Thyroid gland (tissue), 4 donors: ENCODE results near the gene UNC13D. TPM values are rescaled to one million over a fixed set of nuclear protein-coding genes. Genes with fewer than 3 reads are reported as not detected.

Experiments used
- DNase-seq, 2 donors: peaks; one replicate each; pipeline ENCODE4 v3.0.0-alpha.2; 2019
- H3K27ac ChIP-seq, 3 donors: fragments of 200-600 bp; sonication (generic); 1 replicate in 2 of 3; 2 replicates in 1 of 3; pipeline ENCODE4 v1.5.1; 2016 to 2019; ENCODE audit warnings: mild to moderate bottlenecking in 1 of 3, moderate library complexity in 1 of 3
- H3K27me3 ChIP-seq: fragments of 200-600 bp; sonication (generic); one replicate; pipeline ENCODE4 v1.5.1; 2019
- H3K36me3 ChIP-seq, 2 donors: fragments of 200-600 bp; sonication (generic); one replicate each; pipeline ENCODE4 v1.5.1; 2016 to 2019
- H3K4me1 ChIP-seq, 2 donors: fragments of 200-600 bp; sonication (generic); one replicate each; pipeline ENCODE4 v1.5.1; 2017 to 2019
- H3K4me3 ChIP-seq, 3 donors: fragments of 200-600 bp; sonication (generic); replicated peaks in 1 of 3; 1 replicate in 2 of 3; 2 replicates in 1 of 3; pipeline ENCODE4 v1.5.1; 2016; ENCODE audit warnings: mild to moderate bottlenecking in 1 of 3
- H3K9me3 ChIP-seq: fragments of 200-600 bp; sonication (generic); one replicate; pipeline ENCODE4 v1.5.1; 2017
- CTCF ChIP-seq, 6 experiments: fragments of 200-600 bp in 3 of 6; fragments of 450-650 bp in 3 of 6; sonication (generic) in 3 of 6; IDR thresholded peaks; one replicate each; pipeline ENCODE4 v1.5.1; 2016 to 2019; ENCODE audit warnings: antibody characterized with exemption in 6 of 6, mild to moderate bottlenecking in 2 of 6, inconsistent platforms in 1 of 6, moderate library complexity in 1 of 6
- POLR2A ChIP-seq, 2 donors: fragments of 450-650 bp; IDR thresholded peaks; one replicate each; pipeline ENCODE4 v1.6.1; 2017; ENCODE audit warnings: antibody characterized with exemption in 2 of 2, mild to moderate bottlenecking in 2 of 2, moderate library complexity in 1 of 2
- WGBS, 2 donors: methylation state at CpG; one replicate each; pipeline ENCODE4 v1.1.5; 2017; 5-methylcytosine and 5-hydroxymethylcytosine counted together
- intact Hi-C: fragments of 100-400 bp; cut with DNase I; formaldehyde crosslinking; loops from one replicate; pipeline ENCODE4 v1.15.1; 2023
- total RNA-seq, 4 donors: library from RNA; depleted of rRNA; stranded (reverse); fragments of >200 nt; gene quantifications; one replicate each; pipeline ENCODE4 v1.2.3, GENCODE V29; 2016

UNC13D gene
- total RNA-seq, 4 donors from 2014 or later, result 4.0 to 8.1 (median 5.2) TPM

- DNase-seq, result no peak
- peaks cover 8 to 9% of the 10 kb centered on the region in 2 donors for H3K4me1 ChIP-seq
- intact Hi-C loops, result no loop called here
- no peaks in the 10 kb centered on the region for H3K9me3 ChIP-seq
- 65 to 90% methylated on average over 9 to 10 of the region's 10 CpGs for WGBS, 2 donors
- no peaks in the 10 kb centered on the region for H3K36me3 ChIP-seq
- no peak overlapping the region for H3K27ac ChIP-seq
- no peak overlapping the region for H3K4me3 ChIP-seq
- no peak for TF ChIP-seq CTCF (IDR thresholded peaks at IDR 0.05)
- TF ChIP-seq POLR2A (IDR thresholded peaks at IDR 0.05), result no peak
- H3K27me3 ChIP-seq, result no peaks in the 10 kb centered on the region
Observed at GRCh38 chr17:75832164-75832651, 12.0 kb downstream of the UNC13D start.

GRCh38 chr17:75831032-75831571, 13.1 kb downstream of the UNC13D start:
- Histone ChIP-seq H3K36me3 (no peaks in the 10 kb centered on the region), H3K4me3 (no peak overlapping the region), H3K27me3 (no peaks in the 10 kb centered on the region), H3K9me3 (no peaks in the 10 kb centered on the region), H3K4me1 (peaks cover 10 to 14% of the 10 kb centered on the region in 2 donors), H3K27ac (no peak overlapping the region)
- no peak for DNase-seq
- TF ChIP-seq CTCF (IDR thresholded peaks at IDR 0.05), result no peak
- no peak for TF ChIP-seq POLR2A (IDR thresholded peaks at IDR 0.05)
- WGBS, 2 donors, result 87 to 95% methylated on average over 12 to 14 of the region's 15 CpGs
- intact Hi-C loops, result no loop called here

- peak in 3 of 6 experiments; percentile 10 to 40 (median 16) for TF ChIP-seq CTCF (IDR thresholded peaks at IDR 0.05)
- no peak for TF ChIP-seq POLR2A (IDR thresholded peaks at IDR 0.05)
- H3K36me3 ChIP-seq, result peaks cover 0 to under 1% of the 10 kb centered on the region in 2 donors
Observed at GRCh38 chr17:75830164-75831031, 13.8 kb downstream of the UNC13D start.

GRCh38 chr17:75829747-75830146, 14.5 kb downstream of the UNC13D start:
- intact Hi-C loops, result no loop called here
- H3K27me3 ChIP-seq, result no peaks in the 10 kb centered on the region
- H3K4me3 ChIP-seq, result no peak overlapping the region
- no peak for DNase-seq
- peaks cover 0 to 4% of the 10 kb centered on the region in 2 donors for H3K36me3 ChIP-seq
- H3K4me1 ChIP-seq, result peaks cover 10 to 14% of the 10 kb centered on the region in 2 donors
- 83 to 94% methylated on average over 4 of the region's 7 CpGs for WGBS, 2 donors
- H3K27ac ChIP-seq, result no peak overlapping the region
- H3K9me3 ChIP-seq, result no peaks in the 10 kb centered on the region
- TF ChIP-seq CTCF (IDR thresholded peaks at IDR 0.05), result no peak

More at GRCh38 chr17:75830164-75831031, 13.8 kb downstream of the UNC13D start:
- Histone ChIP-seq H3K27ac (no peak overlapping the region), H3K4me1 (peaks cover 10 to 14% of the 10 kb centered on the region in 2 donors), H3K4me3 (no peak overlapping the region), H3K27me3 (no peaks in the 10 kb centered on the region), H3K9me3 (no peaks in the 10 kb centered on the region)
- DNase-seq, result no peak
- WGBS, 2 donors, result 75 to 83% methylated on average over 12 to 24 of the region's 27 CpGs
- intact Hi-C loops, result no loop called here

GRCh38 chr17:75828741-75829140, 15.5 kb downstream of the UNC13D start:
- H3K27me3 ChIP-seq, result no peaks in the 10 kb centered on the region
- peaks cover 10 to 14% of the 10 kb centered on the region in 2 donors for H3K4me1 ChIP-seq
- no peak for DNase-seq
- no peak overlapping the region for H3K4me3 ChIP-seq
- no peak overlapping the region for H3K27ac ChIP-seq
- intact Hi-C loops, result no loop called here
- WGBS, 2 donors, result 73 to 90% methylated on average over 3 to 6 of the region's 19 CpGs
- H3K9me3 ChIP-seq, result no peaks in the 10 kb centered on the region
- TF ChIP-seq POLR2A (IDR thresholded peaks at IDR 0.05) (no peak), CTCF (IDR thresholded peaks at IDR 0.05) (no peak)
- H3K36me3 ChIP-seq, result peaks cover 6 to 14% of the 10 kb centered on the region in 2 donors
